SK-N-SH (cell line): Measurements from ENCODE around the gene PBX2. TPM values are rescaled to one million over a fixed set of nuclear protein-coding genes. Genes with fewer than 3 reads are reported as not detected.

Experiments used
- CTCF ChIA-PET: fragments of 300-600, 350-600 bp; formaldehyde crosslinking; extraction: SDS; loops from one replicate; lab custom pipeline; 2021; lab: Yijun Ruan, JAX
- POLR2A ChIA-PET: fragments of 350-600 bp; sonication (Branson Sonifier 250); formaldehyde crosslinking; extraction: SDS; loops from one replicate; lab custom pipeline; 2020; ENCODE audit warnings: antibody characterized with exemption, inconsistent platforms; lab: Yijun Ruan, JAX
- DNase-seq: peaks from one replicate; pipeline ENCODE4 v3.0.0; 2012
- H2AFZ ChIP-seq: fragments of 200-600 bp; sonication (generic); 2 replicates; pipeline ENCODE4 v1.8.1; 2016; ENCODE audit warnings: antibody characterized with exemption, mild to moderate bottlenecking, low read depth
- H3F3A ChIP-seq: fragments of 200-600 bp; sonication (generic); replicated peaks from 2 replicates; pipeline ENCODE3; 2016; ENCODE audit warnings: antibody characterized with exemption, mild to moderate bottlenecking; ENCODE audit not compliant: insufficient read depth
- H3K27ac ChIP-seq, 2 experiments: fragments of 200-500 bp in 1 of 2; fragments of 200-600 bp in 1 of 2; sonication (Bioruptor generic) in 1 of 2; sonication (generic), shearing (Covaris generic) in 1 of 2; 2 replicates each; pipeline versions ENCODE4 v1.5.1 to v1.6.1; 2014 to 2016; ENCODE audit warnings: low read depth in 2 of 2, inconsistent platforms in 1 of 2, low read length in 1 of 2, mild to moderate bottlenecking in 1 of 2, mixed read lengths in 1 of 2
- H3K27me3 ChIP-seq: fragments of 200-600 bp; sonication (generic), shearing (Covaris generic); 2 replicates; pipeline ENCODE4 v1.6.1; 2016; ENCODE audit warnings: mixed run types; ENCODE audit not compliant: insufficient read depth
- H3K36me3 ChIP-seq, 2 experiments: fragments of 200-500 bp in 1 of 2; fragments of 200-600 bp in 1 of 2; sonication (Bioruptor generic) in 1 of 2; sonication (generic) in 1 of 2; replicated peaks in 1 of 2; 2 replicates each; pipeline versions ENCODE3 to v1.5.1; 2014 to 2016; ENCODE audit warnings: low read length in 1 of 2, mild to moderate bottlenecking in 1 of 2; ENCODE audit not compliant: insufficient read depth in 2 of 2, control insufficient read depth in 1 of 2
- H3K4me1 ChIP-seq, 2 experiments: fragments of 200-500 bp in 1 of 2; fragments of 200-600 bp in 1 of 2; sonication (Bioruptor generic) in 1 of 2; sonication (generic), shearing (Covaris generic) in 1 of 2; 2 replicates each; pipeline versions ENCODE4 v1.5.1 to v1.6.1; 2014 to 2016; ENCODE audit warnings: low read depth in 1 of 2, low read length in 1 of 2, mixed run types in 1 of 2; ENCODE audit not compliant: insufficient read depth in 2 of 2, control insufficient read depth in 1 of 2
- H3K4me2 ChIP-seq: fragments of 200-600 bp; sonication (generic), shearing (Covaris generic); 2 replicates; pipeline ENCODE4 v1.6.1; 2017; ENCODE audit warnings: mixed run types
- H3K4me3 ChIP-seq, 2 experiments: fragments of 200-500 bp in 1 of 2; fragments of 200-600 bp in 1 of 2; sonication (Bioruptor generic) in 1 of 2; sonication (generic), shearing (Covaris generic) in 1 of 2; 2 replicates each; pipeline versions ENCODE4 v1.5.1 to v1.8.1; 2014 to 2016; ENCODE audit warnings: low read depth in 2 of 2, inconsistent platforms in 1 of 2, low read length in 1 of 2, mild to moderate bottlenecking in 1 of 2, mixed read lengths in 1 of 2, moderate library complexity in 1 of 2
- H3K79me2 ChIP-seq: fragments of 200-600 bp; sonication (generic); 2 replicates; pipeline ENCODE4 v1.8.1; 2017; ENCODE audit warnings: mild to moderate bottlenecking; ENCODE audit not compliant: insufficient read depth
- H3K9ac ChIP-seq: fragments of 200-600 bp; sonication (generic); 2 replicates; pipeline ENCODE4 v1.6.1; 2017; ENCODE audit warnings: mixed run types
- H3K9me2 ChIP-seq: fragments of 200-600 bp; sonication (generic); 2 replicates; pipeline ENCODE4 v1.6.1; 2017; ENCODE audit warnings: mixed run types
- H3K9me3 ChIP-seq: fragments of 200-600 bp; sonication (generic); 2 replicates; pipeline ENCODE4 v1.6.1; 2017; ENCODE audit warnings: mixed run types, mild to moderate bottlenecking, moderate library complexity
- H4K20me1 ChIP-seq: fragments of 200-600 bp; sonication (generic); 2 replicates; pipeline ENCODE4 v1.6.1; 2017; ENCODE audit warnings: mild to moderate bottlenecking, mixed run types; ENCODE audit not compliant: insufficient read depth
- CHD2 ChIP-seq: fragments of 150-350 bp; IDR thresholded peaks from 2 replicates; pipeline ENCODE4 v1.6.1; 2018; ENCODE audit warnings: low read length; ENCODE audit not compliant: partially characterized antibody
- ELF1 ChIP-seq: IDR thresholded peaks from 2 replicates; pipeline ENCODE4 v1.4.0; 2012
- EZH2phosphoT487 ChIP-seq: fragments of 200-600 bp; sonication (generic); IDR thresholded peaks from 2 replicates; pipeline ENCODE4 v1.6.1; 2017; ENCODE audit warnings: low read depth, mixed run types, mild to moderate bottlenecking, antibody characterized with exemption, moderate library complexity, borderline replicate concordance
- FOSL2 ChIP-seq: IDR thresholded peaks from 2 replicates; pipeline ENCODE4 v1.4.0; 2012; ENCODE audit warnings: low read depth, mild to moderate bottlenecking, moderate library complexity, borderline replicate concordance
- FOXM1 ChIP-seq: IDR thresholded peaks from 2 replicates; pipeline ENCODE4 v1.4.0; 2012; ENCODE audit warnings: low read depth, mild to moderate bottlenecking
- GATA2 ChIP-seq: sonication (generic); formaldehyde crosslinking; IDR thresholded peaks from 2 replicates; pipeline ENCODE4 v1.5.0; 2020; ENCODE audit warnings: mild to moderate bottlenecking, missing genetic modification reagents
- JUND ChIP-seq: IDR thresholded peaks from 2 replicates; pipeline ENCODE4 v1.4.0; 2012
- NFIC ChIP-seq: IDR thresholded peaks from 2 replicates; pipeline ENCODE4 v1.4.0; 2012; ENCODE audit warnings: borderline replicate concordance
- RAD21 ChIP-seq: IDR thresholded peaks from 2 replicates; pipeline ENCODE4 v1.6.1; 2012; ENCODE audit warnings: mild to moderate bottlenecking, low read length
- RCOR1 ChIP-seq: fragments of 150-350 bp; IDR thresholded peaks from 2 replicates; pipeline ENCODE4 v1.6.1; 2017; ENCODE audit warnings: antibody characterized with exemption, low read length
- RXRA ChIP-seq: IDR thresholded peaks from 2 replicates; pipeline ENCODE4 v1.4.0; 2012; ENCODE audit warnings: low read depth, mild to moderate bottlenecking, borderline replicate concordance
- TAF1 ChIP-seq: IDR thresholded peaks from 2 replicates; pipeline ENCODE4 v1.6.1; 2012; ENCODE audit warnings: low read depth, mild to moderate bottlenecking, low read length, moderate library complexity, borderline replicate concordance
- TCF12 ChIP-seq: IDR thresholded peaks from 2 replicates; pipeline ENCODE4 v1.4.0; 2012
- TEAD4 ChIP-seq: IDR thresholded peaks from 2 replicates; pipeline ENCODE4 v1.4.0; 2012; ENCODE audit warnings: mild to moderate bottlenecking, borderline replicate concordance; ENCODE audit not compliant: insufficient read depth
- YY1 ChIP-seq: IDR thresholded peaks from 2 replicates; pipeline ENCODE4 v1.4.0; 2012; ENCODE audit warnings: low read depth, mild to moderate bottlenecking
- WGBS: methylation state at CpG from one replicate; pipeline ENCODE4 v1.1.6; 2017; ENCODE audit warnings: low lambda C conversion rate; 5-methylcytosine and 5-hydroxymethylcytosine counted together
- polyA plus RNA-seq, 3 experiments: library from polyadenylated mRNA; depleted of rRNA; stranded (reverse); fragments of >200 nt; gene quantifications; 2 replicates each; pipeline ENCODE4 v1.2.3, GENCODE V29; 2012
- TF ChIP-seq, protein P1 (sequence below): IDR thresholded peaks from 2 replicates; pipeline ENCODE4 v1.4.0; 2012; ENCODE audit warnings: low read depth, borderline replicate concordance
- TF ChIP-seq, protein P2 (sequence below): IDR thresholded peaks from 2 replicates; pipeline ENCODE4 v1.6.1; 2012; ENCODE audit warnings: mild to moderate bottlenecking, low read depth, low read length, moderate library complexity
- TF ChIP-seq, protein P3 (sequence below): fragments of 150-350 bp; IDR thresholded peaks from 2 replicates; pipeline ENCODE4 v1.6.1; 2016; ENCODE audit warnings: mild to moderate bottlenecking, low read depth, low read length
- TF ChIP-seq, protein P4 (sequence below): fragments of 150-350 bp; IDR thresholded peaks from 2 replicates; pipeline ENCODE4 v1.6.1; 2017; ENCODE audit warnings: antibody characterized with exemption, low read length, low read depth, borderline replicate concordance
- TF ChIP-seq, protein P5 (sequence below): IDR thresholded peaks from 2 replicates; pipeline ENCODE4; 2012

Gene PBX2
- polyA plus RNA-seq, 1 of the 3 experiments (the other 2 are of a cell fraction): 74.5 TPM

DNA sequence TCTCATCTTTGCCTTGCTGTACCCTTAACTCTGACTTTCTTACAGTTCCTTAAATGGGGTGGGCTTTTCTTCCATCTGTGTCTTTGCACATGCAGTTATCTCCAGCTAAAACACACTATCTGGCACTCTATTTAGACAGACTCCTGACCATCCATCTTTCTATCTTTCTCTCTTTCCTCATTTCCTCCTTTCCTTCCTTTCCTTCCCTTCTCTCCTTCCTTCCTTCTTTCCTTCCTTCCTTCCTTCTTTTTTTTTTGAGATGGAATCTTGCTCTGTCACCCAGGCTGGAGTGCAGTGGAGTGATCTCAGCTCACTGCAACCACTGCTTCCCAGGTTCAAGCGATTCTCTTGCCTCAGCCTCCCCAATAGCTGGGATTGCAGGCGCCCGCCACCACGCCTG lies 25.6 kb upstream of the PBX2 start:
- Histone ChIP-seq H2AFZ (no peak overlapping the region), H3K9ac (no peak overlapping the region), H3K4me1 (no peaks in the 10 kb centered on the region), H3K79me2 (no peaks in the 10 kb centered on the region), H3K9me2 (no peaks in the 10 kb centered on the region), H3K4me3 (no peak overlapping the region), H3K9me3 (no peaks in the 10 kb centered on the region), H4K20me1 (no peaks in the 10 kb centered on the region), H3K27me3 (peaks cover 86% of the 10 kb centered on the region), H3K27ac (no peak overlapping the region), H3K4me2 (no peak overlapping the region), H3F3A (no peaks in the 10 kb centered on the region), H3K36me3 (no peaks in the 10 kb centered on the region)
- TF ChIP-seq RAD21 (no peak), YY1 (no peak), ELF1 (no peak), FOSL2 (no peak), TCF12 (no peak), FOXM1 (no peak), TEAD4 (no peak), JUND (no peak), CHD2 (no peak), NFIC (no peak), EZH2phosphoT487 (no peak), RCOR1 (no peak), RXRA (no peak), GATA2 (CRISPR knock-in tag) (no peak), TAF1 (no peak)
- TF ChIP-seq, protein P1, sequence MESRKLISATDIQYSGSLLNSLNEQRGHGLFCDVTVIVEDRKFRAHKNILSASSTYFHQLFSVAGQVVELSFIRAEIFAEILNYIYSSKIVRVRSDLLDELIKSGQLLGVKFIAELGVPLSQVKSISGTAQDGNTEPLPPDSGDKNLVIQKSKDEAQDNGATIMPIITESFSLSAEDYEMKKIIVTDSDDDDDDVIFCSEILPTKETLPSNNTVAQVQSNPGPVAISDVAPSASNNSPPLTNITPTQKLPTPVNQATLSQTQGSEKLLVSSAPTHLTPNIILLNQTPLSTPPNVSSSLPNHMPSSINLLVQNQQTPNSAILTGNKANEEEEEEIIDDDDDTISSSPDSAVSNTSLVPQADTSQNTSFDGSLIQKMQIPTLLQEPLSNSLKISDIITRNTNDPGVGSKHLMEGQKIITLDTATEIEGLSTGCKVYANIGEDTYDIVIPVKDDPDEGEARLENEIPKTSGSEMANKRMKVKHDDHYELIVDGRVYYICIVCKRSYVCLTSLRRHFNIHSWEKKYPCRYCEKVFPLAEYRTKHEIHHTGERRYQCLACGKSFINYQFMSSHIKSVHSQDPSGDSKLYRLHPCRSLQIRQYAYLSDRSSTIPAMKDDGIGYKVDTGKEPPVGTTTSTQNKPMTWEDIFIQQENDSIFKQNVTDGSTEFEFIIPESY: no peak
- TF ChIP-seq, protein P2, sequence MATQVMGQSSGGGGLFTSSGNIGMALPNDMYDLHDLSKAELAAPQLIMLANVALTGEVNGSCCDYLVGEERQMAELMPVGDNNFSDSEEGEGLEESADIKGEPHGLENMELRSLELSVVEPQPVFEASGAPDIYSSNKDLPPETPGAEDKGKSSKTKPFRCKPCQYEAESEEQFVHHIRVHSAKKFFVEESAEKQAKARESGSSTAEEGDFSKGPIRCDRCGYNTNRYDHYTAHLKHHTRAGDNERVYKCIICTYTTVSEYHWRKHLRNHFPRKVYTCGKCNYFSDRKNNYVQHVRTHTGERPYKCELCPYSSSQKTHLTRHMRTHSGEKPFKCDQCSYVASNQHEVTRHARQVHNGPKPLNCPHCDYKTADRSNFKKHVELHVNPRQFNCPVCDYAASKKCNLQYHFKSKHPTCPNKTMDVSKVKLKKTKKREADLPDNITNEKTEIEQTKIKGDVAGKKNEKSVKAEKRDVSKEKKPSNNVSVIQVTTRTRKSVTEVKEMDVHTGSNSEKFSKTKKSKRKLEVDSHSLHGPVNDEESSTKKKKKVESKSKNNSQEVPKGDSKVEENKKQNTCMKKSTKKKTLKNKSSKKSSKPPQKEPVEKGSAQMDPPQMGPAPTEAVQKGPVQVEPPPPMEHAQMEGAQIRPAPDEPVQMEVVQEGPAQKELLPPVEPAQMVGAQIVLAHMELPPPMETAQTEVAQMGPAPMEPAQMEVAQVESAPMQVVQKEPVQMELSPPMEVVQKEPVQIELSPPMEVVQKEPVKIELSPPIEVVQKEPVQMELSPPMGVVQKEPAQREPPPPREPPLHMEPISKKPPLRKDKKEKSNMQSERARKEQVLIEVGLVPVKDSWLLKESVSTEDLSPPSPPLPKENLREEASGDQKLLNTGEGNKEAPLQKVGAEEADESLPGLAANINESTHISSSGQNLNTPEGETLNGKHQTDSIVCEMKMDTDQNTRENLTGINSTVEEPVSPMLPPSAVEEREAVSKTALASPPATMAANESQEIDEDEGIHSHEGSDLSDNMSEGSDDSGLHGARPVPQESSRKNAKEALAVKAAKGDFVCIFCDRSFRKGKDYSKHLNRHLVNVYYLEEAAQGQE: no peak
- TF ChIP-seq, protein P3, sequence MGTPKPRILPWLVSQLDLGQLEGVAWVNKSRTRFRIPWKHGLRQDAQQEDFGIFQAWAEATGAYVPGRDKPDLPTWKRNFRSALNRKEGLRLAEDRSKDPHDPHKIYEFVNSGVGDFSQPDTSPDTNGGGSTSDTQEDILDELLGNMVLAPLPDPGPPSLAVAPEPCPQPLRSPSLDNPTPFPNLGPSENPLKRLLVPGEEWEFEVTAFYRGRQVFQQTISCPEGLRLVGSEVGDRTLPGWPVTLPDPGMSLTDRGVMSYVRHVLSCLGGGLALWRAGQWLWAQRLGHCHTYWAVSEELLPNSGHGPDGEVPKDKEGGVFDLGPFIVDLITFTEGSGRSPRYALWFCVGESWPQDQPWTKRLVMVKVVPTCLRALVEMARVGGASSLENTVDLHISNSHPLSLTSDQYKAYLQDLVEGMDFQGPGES: no peak
- TF ChIP-seq, protein P4, sequence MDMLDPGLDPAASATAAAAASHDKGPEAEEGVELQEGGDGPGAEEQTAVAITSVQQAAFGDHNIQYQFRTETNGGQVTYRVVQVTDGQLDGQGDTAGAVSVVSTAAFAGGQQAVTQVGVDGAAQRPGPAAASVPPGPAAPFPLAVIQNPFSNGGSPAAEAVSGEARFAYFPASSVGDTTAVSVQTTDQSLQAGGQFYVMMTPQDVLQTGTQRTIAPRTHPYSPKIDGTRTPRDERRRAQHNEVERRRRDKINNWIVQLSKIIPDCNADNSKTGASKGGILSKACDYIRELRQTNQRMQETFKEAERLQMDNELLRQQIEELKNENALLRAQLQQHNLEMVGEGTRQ: no peak
- TF ChIP-seq, protein P5, sequence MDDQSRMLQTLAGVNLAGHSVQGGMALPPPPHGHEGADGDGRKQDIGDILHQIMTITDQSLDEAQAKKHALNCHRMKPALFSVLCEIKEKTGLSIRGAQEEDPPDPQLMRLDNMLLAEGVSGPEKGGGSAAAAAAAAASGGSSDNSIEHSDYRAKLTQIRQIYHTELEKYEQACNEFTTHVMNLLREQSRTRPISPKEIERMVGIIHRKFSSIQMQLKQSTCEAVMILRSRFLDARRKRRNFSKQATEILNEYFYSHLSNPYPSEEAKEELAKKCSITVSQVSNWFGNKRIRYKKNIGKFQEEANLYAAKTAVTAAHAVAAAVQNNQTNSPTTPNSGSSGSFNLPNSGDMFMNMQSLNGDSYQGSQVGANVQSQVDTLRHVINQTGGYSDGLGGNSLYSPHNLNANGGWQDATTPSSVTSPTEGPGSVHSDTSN: no peak
- no peak for DNase-seq
- 24% methylated on average over 4 of the region's 4 CpGs for WGBS
- CTCF ChIA-PET: no interaction called here
- POLR2A ChIA-PET: no interaction called here
